Peyer's patch (tissue), 4 donors: ENCODE results near the gene TRIM37.

ENCODE experiments used
- POLR2A ChIP-seq, 2 donors: fragments of 450-650 bp; IDR thresholded peaks; one replicate each; pipeline ENCODE4 v1.5.1; 2017; ENCODE audit warnings: antibody characterized with exemption in 2 of 2, mild to moderate bottlenecking in 2 of 2, moderate library complexity in 2 of 2
- TF ChIP-seq, protein P1 (sequence below), 6 experiments: fragments of 450-650 bp in 4 of 6; fragments of 200-600 bp in 2 of 6; sonication (generic) in 1 of 6; IDR thresholded peaks; one replicate each; pipeline ENCODE4 v1.5.1; 2017 to 2019; ENCODE audit warnings: antibody characterized with exemption in 6 of 6, mild to moderate bottlenecking in 3 of 6, moderate library complexity in 1 of 6

DNA sequence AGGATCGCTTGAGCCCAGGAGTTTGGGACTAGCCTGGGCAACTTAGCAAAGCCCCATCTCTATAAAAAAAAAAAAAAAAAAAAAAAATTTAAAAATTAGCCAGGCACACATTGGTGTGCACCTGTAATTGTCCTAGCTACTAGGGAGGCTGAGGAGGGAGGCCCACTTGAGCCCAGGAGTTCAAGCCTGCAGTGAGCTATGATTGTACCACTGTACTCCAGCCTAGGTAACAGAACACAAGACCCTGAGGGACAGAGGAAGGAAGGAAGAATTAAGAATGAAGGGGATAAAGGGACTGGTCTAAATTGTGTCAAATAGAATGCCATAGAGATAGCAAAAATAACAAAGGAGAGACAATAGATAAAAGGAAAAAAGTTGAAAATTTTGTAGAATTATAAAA lies 102.8 kb downstream of the TRIM37 start:
- TF ChIP-seq POLR2A (IDR thresholded peaks at IDR 0.05) = no peak
- TF ChIP-seq, protein P1, sequence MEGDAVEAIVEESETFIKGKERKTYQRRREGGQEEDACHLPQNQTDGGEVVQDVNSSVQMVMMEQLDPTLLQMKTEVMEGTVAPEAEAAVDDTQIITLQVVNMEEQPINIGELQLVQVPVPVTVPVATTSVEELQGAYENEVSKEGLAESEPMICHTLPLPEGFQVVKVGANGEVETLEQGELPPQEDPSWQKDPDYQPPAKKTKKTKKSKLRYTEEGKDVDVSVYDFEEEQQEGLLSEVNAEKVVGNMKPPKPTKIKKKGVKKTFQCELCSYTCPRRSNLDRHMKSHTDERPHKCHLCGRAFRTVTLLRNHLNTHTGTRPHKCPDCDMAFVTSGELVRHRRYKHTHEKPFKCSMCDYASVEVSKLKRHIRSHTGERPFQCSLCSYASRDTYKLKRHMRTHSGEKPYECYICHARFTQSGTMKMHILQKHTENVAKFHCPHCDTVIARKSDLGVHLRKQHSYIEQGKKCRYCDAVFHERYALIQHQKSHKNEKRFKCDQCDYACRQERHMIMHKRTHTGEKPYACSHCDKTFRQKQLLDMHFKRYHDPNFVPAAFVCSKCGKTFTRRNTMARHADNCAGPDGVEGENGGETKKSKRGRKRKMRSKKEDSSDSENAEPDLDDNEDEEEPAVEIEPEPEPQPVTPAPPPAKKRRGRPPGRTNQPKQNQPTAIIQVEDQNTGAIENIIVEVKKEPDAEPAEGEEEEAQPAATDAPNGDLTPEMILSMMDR (IDR thresholded peaks at IDR 0.05) = no peak
